ENCODE data around the gene CDV3.

GRCh38 chr3:133572158-133573053 is 1.1 kb upstream of the CDV3 start:
- TF ChIP-seq CTCF (IDR thresholded peaks at IDR 0.05; ENCODE audit: borderline replicate concordance, extremely low read depth, low read length, poor library complexity, severe bottlenecking) = no peak
- no peak for TF ChIP-seq EZH2 (IDR thresholded peaks at IDR 0.05; ENCODE audit: borderline replicate concordance, low read depth, low read length, severe bottlenecking)
